ENCODE data around the gene SRPRA.

DNA sequence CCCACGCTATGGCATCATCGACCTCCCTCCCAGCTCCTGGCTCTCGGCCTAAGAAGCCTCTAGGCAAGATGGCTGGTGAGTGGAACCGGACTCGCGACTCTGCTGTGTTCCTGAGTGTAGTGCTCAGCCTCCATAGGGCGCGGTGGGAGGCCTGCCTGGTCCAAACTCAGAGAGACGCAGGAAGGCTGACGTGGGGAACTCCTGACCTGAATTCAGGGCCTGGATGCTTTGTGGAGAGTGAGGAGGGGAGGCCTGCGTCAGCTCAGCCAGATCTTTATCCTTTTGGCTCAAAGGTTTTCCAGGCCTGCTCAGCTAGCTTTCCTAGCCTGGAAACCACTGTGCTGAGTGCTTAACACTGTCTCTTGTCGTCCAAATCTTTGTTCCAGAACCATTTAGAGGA lies 22.2 kb upstream of the SRPRA start:
- TF ChIP-seq, protein P1, sequence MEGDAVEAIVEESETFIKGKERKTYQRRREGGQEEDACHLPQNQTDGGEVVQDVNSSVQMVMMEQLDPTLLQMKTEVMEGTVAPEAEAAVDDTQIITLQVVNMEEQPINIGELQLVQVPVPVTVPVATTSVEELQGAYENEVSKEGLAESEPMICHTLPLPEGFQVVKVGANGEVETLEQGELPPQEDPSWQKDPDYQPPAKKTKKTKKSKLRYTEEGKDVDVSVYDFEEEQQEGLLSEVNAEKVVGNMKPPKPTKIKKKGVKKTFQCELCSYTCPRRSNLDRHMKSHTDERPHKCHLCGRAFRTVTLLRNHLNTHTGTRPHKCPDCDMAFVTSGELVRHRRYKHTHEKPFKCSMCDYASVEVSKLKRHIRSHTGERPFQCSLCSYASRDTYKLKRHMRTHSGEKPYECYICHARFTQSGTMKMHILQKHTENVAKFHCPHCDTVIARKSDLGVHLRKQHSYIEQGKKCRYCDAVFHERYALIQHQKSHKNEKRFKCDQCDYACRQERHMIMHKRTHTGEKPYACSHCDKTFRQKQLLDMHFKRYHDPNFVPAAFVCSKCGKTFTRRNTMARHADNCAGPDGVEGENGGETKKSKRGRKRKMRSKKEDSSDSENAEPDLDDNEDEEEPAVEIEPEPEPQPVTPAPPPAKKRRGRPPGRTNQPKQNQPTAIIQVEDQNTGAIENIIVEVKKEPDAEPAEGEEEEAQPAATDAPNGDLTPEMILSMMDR (IDR thresholded peaks at IDR 0.05) = no peak
- no peak for TF ChIP-seq POLR2A (IDR thresholded peaks at IDR 0.05)

All from thyroid gland (tissue), 4 donors.